B cell (primary cell): ENCODE data around the gene C16orf86. TPM values are rescaled to one million over a fixed set of nuclear protein-coding genes. Genes with fewer than 3 reads are reported as not detected.

Source experiments
- ATAC-seq: fragments of 200-7000 bp; cut with Tn5 transposase; one replicate; pipeline ENCODE4 v1.10.0; 2021; ENCODE audit warnings: low read depth, mild to moderate bottlenecking, moderate number of reproducible peaks, moderate library complexity
- CTCF ChIA-PET: fragments of 350-600 bp; sonication (Branson Sonifier 250); formaldehyde crosslinking; loops from one replicate; lab custom pipeline; 2021; ENCODE audit warnings: antibody characterized with exemption, inconsistent platforms; lab: Charles Lee
- POLR2A ChIA-PET: fragments of 350-600 bp; sonication (Branson Sonifier 250); formaldehyde crosslinking; loops from one replicate; lab custom pipeline; 2021; ENCODE audit warnings: antibody characterized with exemption; lab: Charles Lee
- DNase-seq: peaks from one replicate; pipeline ENCODE4 v3.0.0; 2013
- H2AFZ ChIP-seq: 2 replicates; pipeline ENCODE4 v1.6.1; 2012; ENCODE audit warnings: mild to moderate bottlenecking, low read depth, low read length; ENCODE audit not compliant: insufficient read depth, poor library complexity, severe bottlenecking
- H3K27ac ChIP-seq, 2 donors: 1 replicate in 1 of 2; 2 replicates in 1 of 2; pipeline ENCODE4 v1.5.1; 2012 to 2013; ENCODE audit warnings: low read length in 2 of 2, mild to moderate bottlenecking in 2 of 2, moderate library complexity in 1 of 2
- H3K27me3 ChIP-seq, 4 experiments: fragments of 200-600 bp in 1 of 4; sonication (generic) in 1 of 4; replicated peaks in 1 of 4; 1 replicate in 2 of 4; 2 replicates in 2 of 4; pipeline versions ENCODE4 v1.6.1 to v1.7.0; 2013 to 2016; ENCODE audit warnings: low read length in 3 of 4, mild to moderate bottlenecking in 2 of 4, mixed read lengths in 1 of 4, moderate library complexity in 1 of 4; ENCODE audit not compliant: insufficient read depth in 4 of 4, control insufficient read depth in 3 of 4; ENCODE audit errors: control extremely low read depth in 1 of 4
- H3K36me3 ChIP-seq, 2 experiments: replicated peaks in 1 of 2; 1 replicate in 1 of 2; 2 replicates in 1 of 2; pipeline versions ENCODE4 v1.6.1 to v1.7.1; 2013; ENCODE audit warnings: low read length in 1 of 2; ENCODE audit not compliant: insufficient read depth in 2 of 2, control insufficient read depth in 1 of 2; ENCODE audit errors: control extremely low read depth in 1 of 2, extremely low read depth in 1 of 2
- H3K4me1 ChIP-seq, 2 donors: fragments of 200-600 bp in 1 of 2; sonication (generic) in 1 of 2; 1 replicate in 1 of 2; 2 replicates in 1 of 2; pipeline versions ENCODE4 v1.5.1 to v1.6.1; 2013 to 2017; ENCODE audit warnings: low read length in 2 of 2; ENCODE audit not compliant: control insufficient read depth in 2 of 2, insufficient read depth in 2 of 2
- H3K4me2 ChIP-seq: replicated peaks from 2 replicates; pipeline ENCODE3; 2012; ENCODE audit warnings: mild to moderate bottlenecking, low read depth, low read length; ENCODE audit not compliant: poor library complexity, severe bottlenecking
- H3K4me3 ChIP-seq, 5 experiments: fragments of 200-600 bp in 1 of 5; sonication (generic) in 1 of 5; 1 replicate in 3 of 5; 2 replicates in 2 of 5; pipeline versions ENCODE4 v1.5.1 to v1.7.0; 2011 to 2016; ENCODE audit warnings: low read length in 4 of 5, mild to moderate bottlenecking in 4 of 5, low read depth in 2 of 5, control low read depth in 1 of 5, moderate library complexity in 1 of 5; ENCODE audit not compliant: insufficient read depth in 1 of 5; ENCODE audit errors: control extremely low read depth in 1 of 5, extremely low read depth in 1 of 5
- H3K79me2 ChIP-seq: fragments of 200-600 bp; sonication (generic); one replicate; pipeline ENCODE4 v1.6.0; 2016; ENCODE audit warnings: low read length; ENCODE audit not compliant: control insufficient read depth, insufficient read depth
- H3K9ac ChIP-seq: fragments of 200-600 bp; sonication (generic); 2 replicates; pipeline ENCODE4 v1.6.1; 2017; ENCODE audit warnings: mild to moderate bottlenecking, low read length, moderate library complexity
- H3K9me3 ChIP-seq, 3 donors: one replicate each; pipeline versions ENCODE4 v1.6.1 to v1.7.1; 2013; ENCODE audit warnings: low read length in 2 of 3; ENCODE audit not compliant: control insufficient read depth in 2 of 3, insufficient read depth in 1 of 3; ENCODE audit errors: control extremely low read depth in 1 of 3
- H4K20me1 ChIP-seq: 2 replicates; pipeline ENCODE4 v1.6.0; 2012; ENCODE audit warnings: mild to moderate bottlenecking, low read length; ENCODE audit not compliant: insufficient read depth, control insufficient read depth, poor library complexity, severe bottlenecking
- H3K27ac Mint-ChIP-seq: one replicate; pipeline ENCODE4 v1.8.0; 2021; ENCODE audit warnings: mixed read lengths
- H3K27me3 Mint-ChIP-seq: one replicate; pipeline ENCODE4 v1.8.0; 2021; ENCODE audit warnings: mixed read lengths
- H3K4me1 Mint-ChIP-seq: one replicate; pipeline ENCODE4 v1.8.0; 2021; ENCODE audit warnings: mixed read lengths
- H3K4me3 Mint-ChIP-seq: one replicate; pipeline ENCODE4 v1.8.0; 2021; ENCODE audit warnings: mixed read lengths
- H3K9me3 Mint-ChIP-seq: one replicate; pipeline ENCODE4 v1.8.0; 2022; ENCODE audit warnings: mixed read lengths; ENCODE audit not compliant: insufficient read depth
- EZH2 ChIP-seq: IDR thresholded peaks from 2 replicates; pipeline ENCODE4 v1.6.1; 2012; ENCODE audit warnings: borderline replicate concordance, low read depth, mild to moderate bottlenecking, moderate library complexity, low read length; ENCODE audit not compliant: insufficient read depth, poor library complexity, severe bottlenecking
- WGBS: methylation state at CpG from one replicate; pipeline ENCODE4 v1.1.5; 2013; ENCODE audit warnings: missing lambda C conversion rate; ENCODE audit not compliant: insufficient coverage; 5-methylcytosine and 5-hydroxymethylcytosine counted together
- intact Hi-C: fragments of 100-400 bp; cut with micrococcal nuclease; formaldehyde crosslinking; loops from one replicate; pipeline ENCODE4 v1.10.0; 2022
- polyA plus RNA-seq: library from polyadenylated mRNA; depleted of rRNA; stranded (reverse); fragments of >200 nt; gene quantifications from 2 replicates; pipeline ENCODE4 v1.2.3, GENCODE V29; 2012
- total RNA-seq, 2 donors: library from RNA; stranded (reverse); fragments of 120-200 nt in 1 of 2; gene quantifications; 1 replicate in 1 of 2; 2 replicates in 1 of 2; pipeline versions ENCODE4 v1.2.3 to v1.2.4, GENCODE V29; 2013 to 2022
- TF ChIP-seq, protein P1 (sequence below): fragments of 200-600 bp; IDR thresholded peaks from one replicate; pipeline ENCODE4 v1.8.0; 2022; ENCODE audit warnings: antibody characterized with exemption, mild to moderate bottlenecking

C16orf86 gene
- total and polyA plus RNA-seq, 2 donors (not counting 1 experiment from before 2014, with no cell fraction given): 9.9 to 18.0 TPM

DNA sequence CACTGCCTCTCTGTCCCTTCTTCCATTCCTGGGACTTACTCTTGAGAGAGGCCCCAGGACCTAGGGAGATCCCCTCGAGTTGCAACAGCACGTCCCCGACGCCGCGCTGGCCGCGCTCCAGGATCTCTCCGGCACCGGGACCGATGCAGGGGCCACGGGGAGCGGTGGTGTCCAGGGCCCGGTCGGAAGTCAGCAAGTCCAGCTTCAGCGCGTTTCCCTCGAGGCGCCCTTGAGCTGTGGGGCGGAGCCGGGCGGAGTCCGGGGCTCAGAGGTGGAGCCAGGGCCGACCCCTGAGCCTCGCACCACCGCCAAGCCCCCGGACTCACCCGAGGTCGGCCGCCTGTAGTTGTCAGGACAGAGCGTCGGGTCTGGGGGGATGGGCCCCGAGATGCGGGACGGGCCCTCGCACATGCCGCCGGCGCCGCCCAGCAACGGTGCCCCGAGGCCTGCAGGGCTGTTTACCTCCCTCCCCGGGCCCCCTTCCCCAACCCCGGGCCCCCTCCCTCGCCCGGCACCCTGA is 522 bp upstream of the C16orf86 start:
- Histone ChIP-seq H3K9ac (peak overlapping the region; percentile 87), H3K4me3 (peak overlapping the region in 4 of 5 experiments; percentile 67 to 91 (median 80)), H3K4me2 (peak overlapping the region; percentile 99), H3K79me2 (peaks cover 9% of the 10 kb centered on the region), H4K20me1 (no peaks in the 10 kb centered on the region), H3K27ac (peak overlapping the region in 1 of 2 donors; percentile 86), H3K4me1 (peaks cover 40 to 49% of the 10 kb centered on the region in 2 donors), H3K36me3 (peaks cover 0 to 3% of the 10 kb centered on the region in 2 experiments), H2AFZ (peak overlapping the region; percentile 100), H3K9me3 (no peaks in the 10 kb centered on the region), H3K27me3 (no peaks in the 10 kb centered on the region)
- intact Hi-C loops: loop anchor here (1.0 to 10.0 kb wide), 4 partner anchors 140 to 1469 kb away; partner anchors contain the start of genes CHTF8, FHOD1, RANBP10 and SLC9A5
- Mint-ChIP-seq H3K9me3 (no peaks in the 10 kb centered on the region), H3K27ac (peak overlapping the region; percentile 73), H3K27me3 (no peaks in the 10 kb centered on the region), H3K4me3 (peak overlapping the region; percentile 78), H3K4me1 (peaks cover 47% of the 10 kb centered on the region)
- ATAC-seq (no peak), DNase-seq (peak; percentile 49)
- TF ChIP-seq, protein P1, sequence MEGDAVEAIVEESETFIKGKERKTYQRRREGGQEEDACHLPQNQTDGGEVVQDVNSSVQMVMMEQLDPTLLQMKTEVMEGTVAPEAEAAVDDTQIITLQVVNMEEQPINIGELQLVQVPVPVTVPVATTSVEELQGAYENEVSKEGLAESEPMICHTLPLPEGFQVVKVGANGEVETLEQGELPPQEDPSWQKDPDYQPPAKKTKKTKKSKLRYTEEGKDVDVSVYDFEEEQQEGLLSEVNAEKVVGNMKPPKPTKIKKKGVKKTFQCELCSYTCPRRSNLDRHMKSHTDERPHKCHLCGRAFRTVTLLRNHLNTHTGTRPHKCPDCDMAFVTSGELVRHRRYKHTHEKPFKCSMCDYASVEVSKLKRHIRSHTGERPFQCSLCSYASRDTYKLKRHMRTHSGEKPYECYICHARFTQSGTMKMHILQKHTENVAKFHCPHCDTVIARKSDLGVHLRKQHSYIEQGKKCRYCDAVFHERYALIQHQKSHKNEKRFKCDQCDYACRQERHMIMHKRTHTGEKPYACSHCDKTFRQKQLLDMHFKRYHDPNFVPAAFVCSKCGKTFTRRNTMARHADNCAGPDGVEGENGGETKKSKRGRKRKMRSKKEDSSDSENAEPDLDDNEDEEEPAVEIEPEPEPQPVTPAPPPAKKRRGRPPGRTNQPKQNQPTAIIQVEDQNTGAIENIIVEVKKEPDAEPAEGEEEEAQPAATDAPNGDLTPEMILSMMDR: no peak
- no peak for TF ChIP-seq EZH2
- CTCF ChIA-PET: interaction anchor here (0.9 to 11.7 kb wide), 11 partner anchors 21 to 375 kb away, joined by 3 to 136 read pairs (median 13); partner anchors contain the start of genes ATP6V0D1, CARMIL2, CTCF and GFOD2
- POLR2A ChIA-PET: interaction anchor here (1.2 kb wide), 1 partner anchor 27 kb away, joined by 3 read pairs; no protein-coding TSS in a partner anchor
- 1% methylated on average over 37 of the region's 46 CpGs for WGBS

- H3K9me3 ChIP-seq: no peaks in the 10 kb centered on the region
- TF ChIP-seq EZH2: no peak
- TF ChIP-seq, protein P1: no peak
- no peaks in the 10 kb centered on the region for H4K20me1 ChIP-seq
- Mint-ChIP-seq H3K4me3 (peak overlapping the region; percentile 91), H3K27me3 (no peaks in the 10 kb centered on the region), H3K4me1 (peaks cover 44% of the 10 kb centered on the region), H3K27ac (peak overlapping the region; percentile 84), H3K9me3 (no peaks in the 10 kb centered on the region)
- DNase-seq: no peak
- POLR2A ChIA-PET: interaction anchor here (0.6 to 2.7 kb wide), 8 partner anchors 105 to 269 kb away, joined by 3 to 16 read pairs (median 5); partner anchors contain the start of genes ATP6V0D1, CTCF, PSMB10 and RANBP10
- ATAC-seq: no peak
- peaks cover 34 to 44% of the 10 kb centered on the region in 2 donors for H3K4me1 ChIP-seq
- H3K27ac ChIP-seq: peak overlapping the region; percentile 77 to 86
- H3K27me3 ChIP-seq: no peaks in the 10 kb centered on the region
- peaks cover 9% of the 10 kb centered on the region for H3K79me2 ChIP-seq
- peak overlapping the region; percentile 100 for H2AFZ ChIP-seq
- intact Hi-C loops: loop anchor here (10.0 kb wide), 2 partner anchors 423 to 1467 kb away; partner anchors contain the start of genes CHTF8, FHOD1, SLC9A5 and UTP4
- H3K4me2 ChIP-seq: peak overlapping the region; percentile 99
- CTCF ChIA-PET: interaction anchor here (0.6 to 11.7 kb wide), 25 partner anchors 11 to 337 kb away, joined by 3 to 136 read pairs (median 5); partner anchors contain the start of genes ATP6V0D1, CARMIL2, CTCF and GFOD2
- 46% methylated on average over 6 of the region's 10 CpGs for WGBS
- H3K9ac ChIP-seq: peak overlapping the region; percentile 87
- peaks cover 0 to 3% of the 10 kb centered on the region in 2 experiments for H3K36me3 ChIP-seq
- H3K4me3 ChIP-seq: peak overlapping the region in 4 of 5 experiments; percentile 67 to 91 (median 80)
These were observed 821 bp downstream of the C16orf86 start for GRCh38 chr16:67667453-67667816.
